Measurements from ENCODE around the gene TMTC1. TPM values are rescaled to one million over a fixed set of nuclear protein-coding genes. Genes with fewer than 3 reads are reported as not detected.

The TMTC1 gene
- total RNA-seq, 4 donors from 2014 or later, result 84.0 to 177 (median 105) TPM

DNA sequence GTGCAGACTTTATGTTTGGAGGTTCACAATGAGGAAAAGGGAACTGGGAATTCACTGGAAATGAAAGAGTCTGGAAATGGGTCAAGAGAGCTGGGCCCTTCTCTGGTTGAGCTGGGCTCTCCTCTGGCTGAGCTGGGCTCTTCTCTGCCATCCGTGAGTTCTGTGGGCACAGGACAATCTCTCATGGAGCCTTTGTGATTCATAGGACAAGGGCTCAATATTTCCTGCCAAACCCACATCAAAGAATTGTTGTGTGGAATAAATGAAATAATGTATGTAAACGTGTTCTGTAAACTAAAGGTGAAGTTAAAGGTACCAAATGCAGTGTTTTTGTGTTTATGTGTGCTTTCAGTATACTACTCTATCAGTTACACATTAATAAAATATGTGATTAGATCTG is 190.7 kb downstream of the TMTC1 start:
- DNase-seq (ENCODE audit: extremely low spot score), result no peak
- Histone ChIP-seq H3K4me1 (peaks cover 0 to 8% (median 0%) of the 10 kb centered on the region in 4 donors), H3K36me3 (peaks cover 0 to 20% (median 10%) of the 10 kb centered on the region in 4 donors), H3K4me3 (no peak overlapping the region), H3K9me3 (no peaks in the 10 kb centered on the region), H3K27ac (replicated peaks in 1 of 4) (no peak overlapping the region), H3K27me3 (no peaks in the 10 kb centered on the region)
- no peak for TF ChIP-seq POLR2AphosphoS5 (IDR thresholded peaks at IDR 0.05)
- TF ChIP-seq, protein P1, sequence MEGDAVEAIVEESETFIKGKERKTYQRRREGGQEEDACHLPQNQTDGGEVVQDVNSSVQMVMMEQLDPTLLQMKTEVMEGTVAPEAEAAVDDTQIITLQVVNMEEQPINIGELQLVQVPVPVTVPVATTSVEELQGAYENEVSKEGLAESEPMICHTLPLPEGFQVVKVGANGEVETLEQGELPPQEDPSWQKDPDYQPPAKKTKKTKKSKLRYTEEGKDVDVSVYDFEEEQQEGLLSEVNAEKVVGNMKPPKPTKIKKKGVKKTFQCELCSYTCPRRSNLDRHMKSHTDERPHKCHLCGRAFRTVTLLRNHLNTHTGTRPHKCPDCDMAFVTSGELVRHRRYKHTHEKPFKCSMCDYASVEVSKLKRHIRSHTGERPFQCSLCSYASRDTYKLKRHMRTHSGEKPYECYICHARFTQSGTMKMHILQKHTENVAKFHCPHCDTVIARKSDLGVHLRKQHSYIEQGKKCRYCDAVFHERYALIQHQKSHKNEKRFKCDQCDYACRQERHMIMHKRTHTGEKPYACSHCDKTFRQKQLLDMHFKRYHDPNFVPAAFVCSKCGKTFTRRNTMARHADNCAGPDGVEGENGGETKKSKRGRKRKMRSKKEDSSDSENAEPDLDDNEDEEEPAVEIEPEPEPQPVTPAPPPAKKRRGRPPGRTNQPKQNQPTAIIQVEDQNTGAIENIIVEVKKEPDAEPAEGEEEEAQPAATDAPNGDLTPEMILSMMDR (IDR thresholded peaks at IDR 0.05), result no peak
- TF ChIP-seq EP300 (IDR thresholded peaks at IDR 0.05), result no peak
- no peak for TF ChIP-seq POLR2A (IDR thresholded peaks at IDR 0.05; ENCODE audit: low read depth)
- intact Hi-C loops (cut with DNase I), result no loop called here
- WGBS, result 94% methylated on average over 2 of the region's 2 CpGs

- Histone ChIP-seq H3K4me1 (peaks cover 0 to 8% (median 0%) of the 10 kb centered on the region in 4 donors), H3K27ac (replicated peaks in 1 of 4) (no peak overlapping the region), H3K36me3 (peaks cover 0 to 16% (median 6%) of the 10 kb centered on the region in 4 donors), H3K9me3 (no peaks in the 10 kb centered on the region), H3K4me3 (no peak overlapping the region), H3K27me3 (no peaks in the 10 kb centered on the region)
- WGBS, result 74% methylated on average over 11 of the region's 11 CpGs
- TF ChIP-seq, protein P1 (IDR thresholded peaks at IDR 0.05), result no peak
- no peak for TF ChIP-seq POLR2AphosphoS5 (IDR thresholded peaks at IDR 0.05)
- TF ChIP-seq POLR2A (IDR thresholded peaks at IDR 0.05; ENCODE audit: low read depth), result no peak
- no peak for TF ChIP-seq EP300 (IDR thresholded peaks at IDR 0.05)
- intact Hi-C loops (cut with DNase I), result no loop called here
- DNase-seq (ENCODE audit: extremely low spot score), result no peak
Observed at GRCh38 chr12:29591140-29592020, 192.4 kb downstream of the TMTC1 start.

- Histone ChIP-seq H3K4me1 (peaks cover 0 to 8% (median 0%) of the 10 kb centered on the region in 4 donors), H3K4me3 (no peak overlapping the region), H3K36me3 (peaks cover 0 to 11% (median 6%) of the 10 kb centered on the region in 4 donors), H3K9me3 (no peaks in the 10 kb centered on the region), H3K27me3 (no peaks in the 10 kb centered on the region), H3K27ac (replicated peaks in 1 of 4) (no peak overlapping the region)
- 76% methylated on average over 2 of the region's 2 CpGs for WGBS
- intact Hi-C loops (cut with DNase I), result no loop called here
- TF ChIP-seq POLR2AphosphoS5 (IDR thresholded peaks at IDR 0.05) (no peak), POLR2A (IDR thresholded peaks at IDR 0.05; ENCODE audit: low read depth) (no peak), EP300 (IDR thresholded peaks at IDR 0.05) (no peak)
- TF ChIP-seq, protein P1 (IDR thresholded peaks at IDR 0.05), result no peak
- no peak for DNase-seq (ENCODE audit: extremely low spot score)
Observed at GRCh38 chr12:29589851-29590250, 193.9 kb downstream of the TMTC1 start.

GRCh38 chr12:29589286-29589820 is 194.4 kb downstream of the TMTC1 start:
- intact Hi-C loops (cut with DNase I), result no loop called here
- Histone ChIP-seq H3K27ac (replicated peaks in 1 of 4) (no peak overlapping the region), H3K27me3 (no peaks in the 10 kb centered on the region), H3K4me3 (no peak overlapping the region), H3K9me3 (no peaks in the 10 kb centered on the region), H3K4me1 (peaks cover 0 to 8% (median 0%) of the 10 kb centered on the region in 4 donors), H3K36me3 (peaks cover 0 to 11% (median 6%) of the 10 kb centered on the region in 4 donors)
- DNase-seq (ENCODE audit: extremely low spot score), result no peak
- 95% methylated on average over 2 of the region's 2 CpGs for WGBS
- TF ChIP-seq, protein P1 (IDR thresholded peaks at IDR 0.05), result no peak
- no peak for TF ChIP-seq POLR2A (IDR thresholded peaks at IDR 0.05; ENCODE audit: low read depth)
- TF ChIP-seq EP300 (IDR thresholded peaks at IDR 0.05), result no peak
- no peak for TF ChIP-seq POLR2AphosphoS5 (IDR thresholded peaks at IDR 0.05)
